ENCODE results near the gene MRPS23.

Gene MRPS23

DNA sequence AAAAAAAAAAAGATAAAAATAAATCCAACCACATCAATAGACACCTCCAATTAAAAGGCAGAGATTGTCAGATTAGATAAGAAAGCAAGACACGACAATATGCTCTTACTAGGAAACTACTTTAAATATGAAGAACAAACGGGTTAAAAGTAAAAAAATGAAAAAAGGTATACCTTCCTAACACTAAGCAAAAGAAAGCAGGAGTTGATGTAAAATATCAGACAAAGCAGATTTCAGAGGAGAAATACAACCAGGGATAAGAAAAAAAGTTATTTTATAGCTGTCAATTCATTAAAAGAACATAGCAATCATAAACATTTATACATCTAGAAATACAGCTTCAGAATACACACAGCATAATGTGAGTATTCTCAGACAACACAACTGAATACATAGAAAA, 55.0 kb downstream of the MRPS23 start:
- DNase-seq (ENCODE audit: low read depth), result no peak

DNA sequence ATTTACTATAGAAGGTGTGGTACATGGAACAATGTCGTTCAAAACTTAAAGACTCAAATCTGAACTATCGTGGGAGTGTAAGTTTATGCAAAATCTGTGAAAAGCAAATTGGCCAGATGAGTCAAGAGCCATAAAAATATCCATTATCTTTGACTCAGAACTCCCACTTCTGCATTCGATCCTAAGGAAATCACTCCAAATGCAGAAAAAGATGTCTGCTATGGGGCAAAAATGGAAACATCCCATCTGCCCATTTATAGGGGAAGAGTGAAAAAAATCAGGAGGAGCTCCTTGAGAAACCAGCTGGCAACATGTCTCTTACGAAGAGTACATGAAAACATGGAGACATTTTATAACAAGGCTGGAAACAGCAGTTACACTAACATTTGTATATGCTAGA, 61.1 kb downstream of the MRPS23 start:
- DNase-seq (ENCODE audit: low read depth), result no peak

DNA sequence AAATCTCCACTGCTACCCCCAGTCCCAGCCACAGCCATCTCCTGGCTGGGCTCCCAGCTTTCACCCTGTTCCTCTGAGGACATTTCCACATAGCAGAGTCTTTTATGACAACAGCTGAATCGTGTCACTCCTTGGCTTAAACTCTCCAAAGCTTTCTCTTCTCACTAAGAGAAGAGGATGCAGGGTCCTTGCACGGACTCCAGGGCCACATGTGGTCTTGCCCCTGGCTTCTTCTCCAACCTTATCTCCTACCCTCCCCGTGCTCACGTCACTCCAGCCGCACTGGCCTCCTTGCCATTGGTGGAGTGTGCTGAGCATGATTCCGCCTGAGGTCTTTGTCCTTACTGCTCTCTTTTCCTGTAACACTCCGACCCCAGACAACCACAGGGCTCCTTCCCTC, 64.8 kb downstream of the MRPS23 start:
- DNase-seq (ENCODE audit: low read depth), result no peak
